GM12874 (cell line): Measurements from ENCODE around the gene AKR1C1.

Experiments
- CTCF ChIP-seq: IDR thresholded peaks from 2 replicates; pipeline ENCODE4 v1.5.1; 2011; ENCODE audit warnings: low read depth, mild to moderate bottlenecking, control low read depth, low read length, moderate library complexity; ENCODE audit not compliant: insufficient read depth

Gene AKR1C1

GRCh38 chr10:4947039-4947634 lies 16.1 kb upstream of the AKR1C1 start:
- TF ChIP-seq CTCF = no peak

GRCh38 chr10:4947635-4948596 lies 15.3 kb upstream of the AKR1C1 start:
- no peak for TF ChIP-seq CTCF

GRCh38 chr10:4953405-4953804 lies 9.8 kb upstream of the AKR1C1 start:
- no peak for TF ChIP-seq CTCF

GRCh38 chr10:4977025-4977424 lies 13.8 kb downstream of the AKR1C1 start:
- no peak for TF ChIP-seq CTCF

- no peak for TF ChIP-seq CTCF
These were observed 15.7 kb downstream of the AKR1C1 start for GRCh38 chr10:4978870-4979269.

GRCh38 chr10:4980793-4981192 lies 17.6 kb downstream of the AKR1C1 start:
- no peak for TF ChIP-seq CTCF

- peak; percentile 46 for TF ChIP-seq CTCF
These were observed 18.7 kb downstream of the AKR1C1 start for GRCh38 chr10:4981722-4982471.
